Breast epithelium (tissue), 4 donors: Measurements from ENCODE around the gene PDCD1. TPM values are rescaled to one million over a fixed set of nuclear protein-coding genes. Genes with fewer than 3 reads are reported as not detected.

ENCODE experiments used
- DNase-seq, 2 donors: peaks; one replicate each; pipeline ENCODE4 v3.0.0-alpha.2; 2019; ENCODE audit warnings: low spot score in 2 of 2
- H3K27ac ChIP-seq, 2 donors: fragments of 200-600 bp; sonication (generic) in 1 of 2; one replicate each; pipeline ENCODE4 v1.5.1; 2016 to 2019; ENCODE audit warnings: mild to moderate bottlenecking in 1 of 2
- H3K27me3 ChIP-seq, 2 donors: fragments of 200-600 bp; sonication (generic) in 1 of 2; one replicate each; pipeline versions ENCODE4 v1.5.1 to v1.6.0; 2017 to 2019; ENCODE audit warnings: control low read depth in 1 of 2, mild to moderate bottlenecking in 1 of 2
- H3K36me3 ChIP-seq: fragments of 200-600 bp; one replicate; pipeline ENCODE4 v1.5.1; 2019
- H3K4me1 ChIP-seq, 2 donors: fragments of 200-600 bp; sonication (generic); one replicate each; pipeline ENCODE4 v1.5.1; 2016 to 2019; ENCODE audit warnings: control low read depth in 1 of 2
- H3K4me3 ChIP-seq, 3 donors: fragments of 200-600 bp; sonication (generic); 1 replicate in 2 of 3; 2 replicates in 1 of 3; pipeline ENCODE4 v1.5.1; 2016 to 2019; ENCODE audit warnings: mild to moderate bottlenecking in 3 of 3, moderate library complexity in 2 of 3
- H3K9me3 ChIP-seq, 2 donors: fragments of 200-600 bp; sonication (generic) in 1 of 2; one replicate each; pipeline ENCODE4 v1.5.1; 2016 to 2019; ENCODE audit warnings: control low read depth in 1 of 2
- POLR2A ChIP-seq: fragments of 450-650 bp; IDR thresholded peaks from one replicate; pipeline ENCODE4 v1.6.1; 2016; ENCODE audit warnings: antibody characterized with exemption, mild to moderate bottlenecking, moderate library complexity
- POLR2AphosphoS5 ChIP-seq, 3 donors: sonication (generic); formaldehyde crosslinking; IDR thresholded peaks; one replicate each; pipeline ENCODE4 v1.6.1; 2017; ENCODE audit warnings: antibody characterized with exemption in 3 of 3
- intact Hi-C: fragments of 100-400 bp; cut with DNase I; formaldehyde crosslinking; loops from one replicate; pipeline ENCODE4 v1.15.1; 2023; ENCODE audit warnings: low total_unique reads
- total RNA-seq, 3 donors: library from RNA; depleted of rRNA; stranded (reverse); fragments of >200 nt; gene quantifications; one replicate each; pipeline ENCODE4 v1.1.0, GENCODE V29; 2016
- TF ChIP-seq, protein P1 (sequence below), 3 donors: fragments of 450-650 bp; IDR thresholded peaks; one replicate each; pipeline ENCODE4 v1.5.1; 2016 to 2017; ENCODE audit warnings: antibody characterized with exemption in 3 of 3, mild to moderate bottlenecking in 3 of 3, moderate library complexity in 3 of 3

PDCD1 gene
- total RNA-seq, 3 donors from 2014 or later: 0.16 to 0.88 (median 0.33) TPM

DNA sequence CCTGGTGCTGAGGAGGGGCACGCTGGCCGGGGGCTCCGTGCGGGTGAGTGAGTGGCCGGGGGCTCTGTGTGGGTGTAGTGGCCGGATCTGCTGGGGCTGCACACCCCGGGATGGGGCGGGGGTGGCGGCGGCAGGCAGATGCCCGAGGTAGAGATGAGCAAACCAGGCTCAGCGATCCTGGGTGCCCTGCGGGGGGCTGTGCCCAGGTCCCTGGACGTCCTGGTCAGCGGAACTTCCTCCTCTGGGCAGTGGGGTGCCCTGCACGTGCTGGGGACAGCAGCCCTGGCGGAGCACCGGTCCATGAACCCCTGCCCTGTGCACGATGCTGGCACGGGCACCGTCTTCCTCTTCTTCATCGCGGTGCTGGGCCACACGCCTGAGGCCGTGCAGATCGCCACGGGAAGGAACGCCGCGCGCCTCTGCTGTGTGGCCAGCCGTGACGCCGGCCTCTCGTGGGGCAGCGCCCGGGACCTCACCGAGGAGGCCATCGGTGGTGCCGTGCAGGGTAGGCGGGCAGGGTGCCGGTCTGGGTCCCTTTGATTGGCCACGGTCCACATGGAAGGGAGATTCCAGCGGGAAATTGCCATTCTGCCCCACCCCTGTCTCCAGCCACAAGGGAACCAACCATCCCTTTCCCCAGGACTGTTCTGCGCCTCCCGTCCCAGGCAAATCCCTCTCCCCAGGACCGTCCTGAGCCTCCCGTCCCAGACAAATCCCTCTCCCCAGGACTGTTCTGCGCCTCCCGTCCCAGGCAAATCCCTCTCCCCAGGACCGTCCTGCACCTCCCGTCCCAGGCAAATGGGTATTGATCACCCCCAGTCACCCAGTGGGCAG lies 43.8 kb downstream of the PDCD1 start:
- intact Hi-C loops: loop anchor here (5.0 kb wide), 1 partner anchor 688 kb away; no protein-coding TSS in a partner anchor
- Histone ChIP-seq H3K27me3 (peaks cover 0 to 38% of the 10 kb centered on the region in 2 donors), H3K4me3 (no peak overlapping the region), H3K27ac (no peak overlapping the region), H3K36me3 (no peaks in the 10 kb centered on the region), H3K9me3 (no peaks in the 10 kb centered on the region), H3K4me1 (no peaks in the 10 kb centered on the region)
- DNase-seq: peak in 1 of 2 donors; percentile 34
- TF ChIP-seq POLR2AphosphoS5 (IDR thresholded peaks at IDR 0.05): no peak
- no peak for TF ChIP-seq POLR2A
- TF ChIP-seq, protein P1, sequence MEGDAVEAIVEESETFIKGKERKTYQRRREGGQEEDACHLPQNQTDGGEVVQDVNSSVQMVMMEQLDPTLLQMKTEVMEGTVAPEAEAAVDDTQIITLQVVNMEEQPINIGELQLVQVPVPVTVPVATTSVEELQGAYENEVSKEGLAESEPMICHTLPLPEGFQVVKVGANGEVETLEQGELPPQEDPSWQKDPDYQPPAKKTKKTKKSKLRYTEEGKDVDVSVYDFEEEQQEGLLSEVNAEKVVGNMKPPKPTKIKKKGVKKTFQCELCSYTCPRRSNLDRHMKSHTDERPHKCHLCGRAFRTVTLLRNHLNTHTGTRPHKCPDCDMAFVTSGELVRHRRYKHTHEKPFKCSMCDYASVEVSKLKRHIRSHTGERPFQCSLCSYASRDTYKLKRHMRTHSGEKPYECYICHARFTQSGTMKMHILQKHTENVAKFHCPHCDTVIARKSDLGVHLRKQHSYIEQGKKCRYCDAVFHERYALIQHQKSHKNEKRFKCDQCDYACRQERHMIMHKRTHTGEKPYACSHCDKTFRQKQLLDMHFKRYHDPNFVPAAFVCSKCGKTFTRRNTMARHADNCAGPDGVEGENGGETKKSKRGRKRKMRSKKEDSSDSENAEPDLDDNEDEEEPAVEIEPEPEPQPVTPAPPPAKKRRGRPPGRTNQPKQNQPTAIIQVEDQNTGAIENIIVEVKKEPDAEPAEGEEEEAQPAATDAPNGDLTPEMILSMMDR (IDR thresholded peaks at IDR 0.05): no peak

DNA sequence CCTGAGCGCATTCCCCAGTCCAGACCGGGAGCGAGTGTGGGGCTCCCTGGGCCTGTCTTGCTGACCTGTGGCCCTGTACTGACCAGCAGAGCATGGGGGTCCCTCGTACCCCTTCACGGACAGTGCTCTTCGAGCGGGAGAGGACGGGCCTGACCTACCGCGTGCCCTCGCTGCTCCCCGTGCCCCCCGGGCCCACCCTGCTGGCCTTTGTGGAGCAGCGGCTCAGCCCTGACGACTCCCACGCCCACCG lies 44.4 kb downstream of the PDCD1 start:
- TF ChIP-seq, protein P1 (IDR thresholded peaks at IDR 0.05): no peak
- TF ChIP-seq POLR2AphosphoS5 (IDR thresholded peaks at IDR 0.05): no peak
- TF ChIP-seq POLR2A: no peak
- H3K9me3 ChIP-seq: no peaks in the 10 kb centered on the region
- intact Hi-C loops: no loop called here
- H3K36me3 ChIP-seq: no peaks in the 10 kb centered on the region
- DNase-seq: no peak
- no peak overlapping the region for H3K4me3 ChIP-seq
- no peak overlapping the region for H3K27ac ChIP-seq
- H3K4me1 ChIP-seq: no peaks in the 10 kb centered on the region
- peaks cover 0 to 38% of the 10 kb centered on the region in 2 donors for H3K27me3 ChIP-seq

DNA sequence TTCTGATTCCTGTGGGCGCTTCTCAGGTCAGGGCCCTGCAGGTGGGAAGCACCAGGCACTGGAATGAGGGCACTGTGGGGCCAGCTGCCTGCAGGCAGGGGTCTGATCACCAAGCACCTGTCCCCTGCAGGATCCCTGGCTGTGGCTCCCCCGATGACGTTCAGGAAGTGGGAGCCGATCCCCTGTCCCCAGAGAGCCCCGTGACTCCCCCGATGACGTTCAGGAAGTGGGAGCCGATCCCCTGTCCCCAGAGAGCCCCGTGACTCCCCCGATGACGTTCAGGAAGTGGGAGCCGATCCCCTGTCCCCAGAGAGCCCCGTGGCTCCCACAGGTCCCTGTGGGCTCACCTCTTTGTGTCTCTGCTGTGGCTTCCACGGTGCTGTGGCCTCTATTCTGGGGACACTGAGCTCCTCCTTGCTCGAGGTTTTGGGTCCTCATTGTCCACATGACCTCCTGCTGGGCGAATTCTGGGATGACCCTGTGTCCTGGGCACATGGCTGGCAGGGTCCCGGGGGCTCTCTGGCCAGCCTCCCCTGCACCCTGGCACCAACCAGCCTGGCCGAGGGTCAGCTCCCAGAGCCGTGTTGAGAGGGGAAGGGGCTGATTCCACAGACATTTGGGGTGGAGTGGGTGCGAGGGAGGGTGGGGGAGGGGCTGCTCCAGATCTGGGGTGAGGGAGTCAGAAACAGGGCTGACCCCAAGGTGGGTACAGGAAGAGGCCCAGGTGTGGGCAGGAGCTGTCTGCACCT lies 44.9 kb downstream of the PDCD1 start:
- no peaks in the 10 kb centered on the region for H3K4me1 ChIP-seq
- H3K36me3 ChIP-seq: no peaks in the 10 kb centered on the region
- H3K9me3 ChIP-seq: no peaks in the 10 kb centered on the region
- TF ChIP-seq, protein P1 (IDR thresholded peaks at IDR 0.05): no peak
- TF ChIP-seq POLR2AphosphoS5 (IDR thresholded peaks at IDR 0.05) (no peak), POLR2A (no peak)
- no peak overlapping the region for H3K27ac ChIP-seq
- H3K27me3 ChIP-seq: peaks cover 0 to 38% of the 10 kb centered on the region in 2 donors
- H3K4me3 ChIP-seq: no peak overlapping the region
- no peak for DNase-seq
- intact Hi-C loops: no loop called here

DNA sequence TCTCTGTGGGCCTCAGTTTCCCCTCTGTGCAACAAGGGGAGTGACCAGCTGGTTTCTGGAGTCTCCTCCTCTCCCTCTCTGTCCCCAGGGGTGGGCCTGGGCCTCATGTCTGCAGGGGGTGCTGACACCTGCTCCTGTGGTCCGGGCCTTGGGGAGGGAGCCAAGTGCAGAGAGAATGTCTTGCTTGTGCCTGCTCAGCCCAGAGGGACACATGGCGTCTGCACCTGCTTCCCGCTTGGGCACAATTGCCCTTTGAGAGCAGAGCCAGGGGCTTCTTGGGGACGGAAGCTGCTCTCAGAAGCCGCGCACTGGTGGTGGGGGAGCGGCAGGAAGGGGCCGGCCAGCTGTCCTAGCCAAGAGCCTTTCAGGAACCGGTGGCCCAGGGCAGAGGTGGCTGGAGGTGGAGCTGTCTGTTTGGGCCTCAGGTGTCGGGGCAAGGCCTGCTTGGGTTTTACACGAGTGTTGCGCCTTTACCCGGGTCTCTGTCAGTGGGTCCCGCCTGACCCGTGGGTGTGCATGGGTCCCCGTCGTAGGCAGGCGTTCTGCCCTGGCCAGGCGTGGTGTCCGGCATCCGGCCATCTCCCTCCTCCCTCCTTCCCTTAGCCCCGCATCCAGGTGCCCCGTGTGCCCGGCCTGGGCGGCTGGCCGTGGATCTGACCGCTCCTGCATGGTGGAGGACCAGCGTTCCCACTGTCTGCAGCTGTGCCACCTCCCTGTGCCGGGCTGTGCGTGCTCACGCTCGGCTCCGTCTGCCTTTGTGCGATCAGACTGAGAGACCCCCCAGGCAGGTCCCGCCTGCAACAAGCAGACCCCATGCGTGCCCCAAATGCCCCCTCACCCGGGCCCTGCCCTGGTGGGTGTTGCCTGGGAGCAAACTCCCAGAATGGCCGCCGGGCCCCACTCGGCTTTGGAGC lies 45.7 kb downstream of the PDCD1 start:
- Histone ChIP-seq H3K9me3 (no peaks in the 10 kb centered on the region), H3K36me3 (no peaks in the 10 kb centered on the region), H3K4me3 (no peak overlapping the region), H3K4me1 (no peaks in the 10 kb centered on the region), H3K27me3 (peaks cover 0 to 32% of the 10 kb centered on the region in 2 donors), H3K27ac (no peak overlapping the region)
- no peak for DNase-seq
- no peak for TF ChIP-seq POLR2AphosphoS5 (IDR thresholded peaks at IDR 0.05)
- TF ChIP-seq, protein P1 (IDR thresholded peaks at IDR 0.05): no peak
- no peak for TF ChIP-seq POLR2A
- intact Hi-C loops: no loop called here
